Fibroblast of skin of left biceps (primary cell): ENCODE results near the gene GIPR.
A peak's percentile ranks its signal among the peaks of the same experiment; 100 is the strongest.
"Not testable (repeated sequence)": the region's sequence is repeated elsewhere in the genome, so short reads cannot be mapped to it uniquely, and the experiment has no call there.

ENCODE experiments used
- DNase-seq, 2 experiments: peaks; one replicate each; pipeline ENCODE4 v3.0.0-alpha.2; 2013; ENCODE audit warnings: low read depth in 2 of 2

GIPR gene

DNA sequence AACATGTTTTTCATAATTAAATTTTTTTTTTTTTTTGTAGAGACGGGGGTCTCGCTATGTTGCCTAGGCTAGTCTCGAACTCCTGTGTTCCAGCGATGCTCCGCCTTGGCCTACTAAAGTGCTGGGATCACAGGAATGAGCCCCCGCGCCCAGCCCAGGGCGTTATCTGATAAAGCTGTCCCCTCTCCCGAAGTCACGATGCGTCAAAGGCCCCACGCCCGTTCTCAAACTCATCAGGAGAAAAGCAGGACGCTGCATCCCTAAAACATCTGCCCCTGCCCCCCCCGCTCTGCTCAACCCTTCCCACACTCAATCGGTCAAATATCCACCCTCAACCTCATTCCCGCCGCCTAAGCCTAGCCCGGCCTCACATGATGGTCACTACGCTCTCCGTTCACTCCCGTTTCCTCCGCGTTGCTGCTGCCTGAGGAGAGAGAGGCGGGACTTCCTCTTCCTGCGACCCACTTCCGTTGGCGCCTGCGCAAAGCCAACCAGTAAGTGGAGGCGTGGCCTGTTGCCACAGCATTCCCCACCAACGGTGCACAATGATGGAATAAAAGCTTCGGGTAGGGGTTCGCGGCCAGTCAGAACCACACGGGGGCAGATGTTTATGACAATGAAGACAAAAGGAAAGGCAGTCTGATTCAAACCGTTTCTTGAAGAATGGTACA, 23.6 kb downstream of the GIPR start, which contains the start of gene SNRPD2:
Gene SNRPD2, minus strand, starts transcription at position 438 of the 671 bp plus-strand sequence. Its CDS starts 65 bp downstream, at position 373.
- DNase-seq = peak; percentile 79 to 84

DNA sequence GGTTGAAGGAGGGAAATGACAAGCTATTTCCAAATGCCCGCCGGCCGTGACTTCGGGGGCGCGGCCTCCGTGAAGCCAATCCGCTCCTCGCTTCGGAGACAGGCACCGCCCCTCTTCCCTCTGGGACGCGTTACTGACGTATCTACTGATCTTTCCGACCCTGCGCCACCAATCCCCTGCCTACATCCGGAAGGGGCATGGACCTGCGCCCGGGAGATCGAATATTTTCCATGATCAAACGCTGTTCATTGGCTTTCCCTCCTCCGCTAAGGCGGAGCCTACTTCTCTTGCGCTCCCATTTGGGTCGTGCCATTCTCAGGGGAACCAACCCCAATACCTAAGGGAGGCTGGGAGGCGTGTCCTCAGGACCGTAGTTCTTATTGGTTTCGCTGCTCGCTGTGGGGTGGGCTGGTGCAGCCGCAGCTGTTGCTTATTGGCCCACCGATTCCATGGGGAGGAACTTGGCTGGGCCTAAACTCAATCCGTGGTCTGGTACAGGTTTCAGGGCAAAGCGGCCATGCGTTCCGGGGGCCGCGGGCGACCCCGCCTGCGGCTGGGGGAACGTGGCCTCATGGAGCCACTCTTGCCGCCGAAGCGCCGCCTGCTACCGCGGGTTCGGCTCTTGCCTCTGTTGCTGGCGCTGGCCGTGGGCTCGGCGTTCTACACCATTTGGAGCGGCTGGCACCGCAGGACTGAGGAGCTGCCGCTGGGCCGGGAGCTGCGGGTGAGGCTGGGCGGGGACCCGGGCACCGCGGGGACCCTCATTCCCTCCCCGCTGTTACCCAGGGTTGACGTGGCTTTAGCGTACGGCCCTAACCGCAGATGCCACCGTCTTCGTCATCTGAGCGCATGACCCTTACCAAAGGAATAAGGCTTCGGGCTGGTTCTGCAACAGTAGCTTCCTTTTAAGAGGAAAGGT, 24.4 kb downstream of the GIPR start, which contains the start of gene QPCTL:
Gene QPCTL, plus strand, starts transcription at position 480 of the 919 bp plus-strand sequence. Its CDS starts 38 bp downstream, at position 518.
- DNase-seq = peak; percentile 98 to 99

DNA sequence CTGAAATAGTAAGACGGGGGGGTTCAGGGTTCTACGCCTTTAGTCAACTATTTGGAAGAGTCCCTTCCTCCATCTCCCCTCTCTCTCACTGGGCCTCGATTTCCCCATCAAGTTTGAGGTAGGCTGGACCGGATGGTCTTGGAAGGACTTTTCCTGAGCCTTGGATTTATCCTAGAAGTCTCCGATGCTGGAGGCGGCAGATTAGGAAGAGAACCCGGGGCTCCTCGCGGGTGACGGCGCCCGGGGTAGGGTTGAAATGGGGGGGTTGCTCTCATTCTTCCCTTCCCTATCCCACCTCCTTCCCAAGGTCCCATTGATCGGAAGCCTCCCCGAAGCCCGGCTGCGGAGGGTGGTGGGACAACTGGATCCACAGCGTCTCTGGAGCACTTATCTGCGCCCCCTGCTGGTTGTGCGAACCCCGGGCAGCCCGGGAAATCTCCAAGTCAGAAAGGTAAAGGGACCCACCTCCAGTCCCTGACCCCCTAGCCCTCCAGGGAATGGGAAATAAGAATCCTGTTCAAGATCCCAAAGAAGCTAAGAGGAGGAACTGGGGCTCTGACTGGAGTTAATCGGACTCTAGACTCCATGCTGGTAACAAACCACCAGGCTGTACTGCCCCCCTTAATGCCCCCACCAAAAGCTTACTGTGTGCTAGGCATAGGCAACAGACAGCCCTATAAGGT, 25.2 kb downstream of the GIPR start:
- DNase-seq = no peak

DNA sequence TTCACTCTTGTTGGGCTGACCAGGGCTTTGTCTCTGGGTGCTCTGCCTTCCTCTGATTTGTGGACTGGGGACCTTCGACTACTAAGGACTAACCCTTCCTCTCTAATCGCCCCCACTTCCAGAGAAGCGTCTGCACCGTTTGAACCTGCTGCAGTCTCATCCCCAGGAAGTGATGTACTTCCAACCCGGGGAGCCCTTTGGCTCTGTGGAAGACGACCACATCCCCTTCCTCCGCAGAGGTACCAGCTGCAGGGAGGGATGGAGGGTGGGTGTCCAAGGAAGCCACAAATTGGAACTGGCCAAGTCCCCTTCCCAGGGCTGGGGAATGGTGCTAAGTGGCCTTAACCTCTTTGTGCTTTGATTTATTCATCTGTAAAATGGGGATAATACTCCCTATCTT, 33.7 kb downstream of the GIPR start:
- no peak for DNase-seq

DNA sequence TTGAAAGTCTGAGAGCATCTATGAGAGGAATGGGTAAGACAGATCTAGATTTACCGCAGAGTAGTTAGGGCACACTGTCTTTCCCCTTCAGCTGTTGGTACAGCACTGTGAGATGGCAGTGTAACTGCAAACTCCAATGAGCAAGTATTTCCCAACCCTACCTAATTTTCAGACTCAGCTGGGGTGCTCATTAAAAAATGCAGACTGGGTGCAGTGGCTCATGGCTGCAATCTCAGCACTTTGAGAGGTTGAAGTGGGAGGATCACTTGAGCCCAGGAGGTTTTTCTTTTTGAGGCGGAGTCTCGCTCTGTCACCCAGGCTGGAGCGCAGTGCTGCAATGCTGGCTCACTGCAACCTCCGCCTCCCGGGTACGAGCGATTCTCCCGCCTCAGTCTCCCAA, 37.1 kb downstream of the GIPR start:
- no peak for DNase-seq

DNA sequence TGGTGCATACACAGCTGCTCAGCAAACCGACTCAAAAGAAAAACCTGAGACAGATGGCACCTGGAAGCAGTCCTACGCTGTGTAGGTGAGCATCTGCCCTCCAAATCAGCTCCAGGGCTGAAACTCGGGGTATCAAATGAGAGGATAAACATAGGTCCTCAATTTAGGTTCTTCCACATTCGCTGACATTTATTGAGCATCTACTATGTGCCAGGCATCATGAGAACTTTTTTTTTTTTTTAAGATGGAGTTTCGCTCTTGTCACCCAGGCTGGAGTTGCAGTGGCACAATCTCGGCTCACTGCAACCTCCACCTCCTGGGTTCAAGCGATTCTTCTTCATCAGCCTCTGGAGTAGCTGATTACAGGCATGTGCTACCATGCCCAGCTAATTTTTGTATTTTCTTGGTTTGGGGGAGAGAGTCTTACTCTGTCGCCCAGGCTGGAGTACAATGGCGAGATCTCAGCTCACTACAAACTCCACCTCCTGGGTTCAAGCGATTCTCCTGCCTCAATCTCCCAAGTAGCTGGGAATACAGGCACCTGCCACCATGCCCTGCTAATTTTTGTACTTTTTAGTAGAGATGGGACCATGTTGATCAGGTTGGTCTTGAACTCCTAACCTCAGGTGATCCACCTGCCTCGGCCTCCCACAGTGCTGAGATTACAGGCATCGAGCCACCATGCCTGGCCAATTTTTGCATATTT, 37.8 kb downstream of the GIPR start:
- no peak for DNase-seq

DNA sequence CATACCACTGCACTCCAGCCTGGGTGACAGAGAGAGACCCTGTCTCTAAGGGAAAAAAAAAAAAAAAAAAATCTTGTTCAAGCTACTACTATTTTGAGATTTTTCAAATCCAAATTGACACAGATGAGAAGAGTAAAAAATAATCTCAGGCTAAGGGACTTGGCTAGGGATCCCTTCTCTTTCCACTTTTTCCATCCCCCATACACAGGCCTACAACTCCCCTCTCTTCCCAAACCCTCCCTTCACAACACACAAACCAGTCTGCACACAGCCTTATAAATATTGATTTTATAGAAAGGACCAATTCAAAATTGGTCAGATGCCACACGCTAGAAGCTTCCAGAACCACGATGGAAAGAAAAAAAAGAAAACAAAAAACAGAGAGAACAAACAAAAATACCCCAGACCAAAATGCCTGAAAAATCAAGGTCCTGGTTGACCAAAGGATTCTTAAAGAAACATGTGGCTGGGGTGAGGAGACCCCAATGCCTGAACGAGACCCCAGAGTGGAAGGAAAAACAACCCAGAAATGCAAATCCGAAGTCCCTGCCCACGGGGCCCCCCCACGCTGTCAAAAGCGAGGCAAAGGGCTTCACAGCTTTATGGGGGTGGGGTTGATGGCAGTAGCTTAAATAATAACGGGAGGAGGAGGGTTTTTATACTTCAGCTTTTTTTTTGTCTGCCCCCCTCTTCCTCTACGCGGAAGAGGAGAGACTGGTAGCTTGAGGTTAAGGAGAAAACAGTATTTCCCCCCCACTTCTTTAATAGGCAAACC, 42.5 kb downstream of the GIPR start:
- no peak for DNase-seq

DNA sequence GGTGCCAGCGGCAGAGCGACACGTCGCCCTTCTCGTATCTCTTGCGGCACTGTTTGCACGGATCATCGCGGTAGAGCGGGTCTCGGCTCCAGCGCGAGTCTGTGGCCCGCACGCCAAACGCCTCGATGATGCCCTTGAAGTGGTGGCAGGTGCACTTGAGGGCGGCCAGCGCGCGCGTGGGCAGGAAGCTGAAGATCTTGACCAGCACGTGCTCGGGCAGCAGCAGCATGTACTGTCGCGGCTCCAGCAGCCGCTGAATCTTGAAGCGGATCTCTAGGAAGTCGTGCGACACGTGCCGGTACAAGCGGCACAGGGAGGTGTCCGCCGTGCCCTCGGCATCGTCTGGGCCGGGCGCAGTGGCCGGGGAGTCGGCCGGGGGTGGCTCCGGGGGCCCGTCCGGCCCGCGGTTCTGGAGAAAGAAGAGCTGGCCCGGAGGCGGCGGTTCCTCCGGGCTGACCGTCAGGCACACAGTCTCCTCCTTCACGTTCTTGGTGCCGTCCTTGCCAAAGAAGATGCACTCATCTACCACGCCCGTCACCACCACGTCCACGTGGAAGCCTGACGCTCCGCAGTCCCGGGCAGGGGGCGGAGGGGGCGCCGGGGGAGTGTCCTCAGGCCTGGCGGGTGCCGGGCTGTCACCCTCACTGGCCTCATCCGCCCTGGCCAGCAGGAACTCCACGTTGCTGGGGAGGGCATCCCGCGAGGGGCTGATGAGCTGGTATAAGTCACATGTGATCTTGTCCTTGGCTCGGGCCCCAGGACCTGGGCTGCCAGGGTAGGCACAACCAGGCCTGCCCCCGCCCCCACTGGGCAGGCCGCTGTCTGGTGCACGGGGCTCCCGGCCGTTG, 44.1 kb downstream of the GIPR start:
- DNase-seq = no peak

DNA sequence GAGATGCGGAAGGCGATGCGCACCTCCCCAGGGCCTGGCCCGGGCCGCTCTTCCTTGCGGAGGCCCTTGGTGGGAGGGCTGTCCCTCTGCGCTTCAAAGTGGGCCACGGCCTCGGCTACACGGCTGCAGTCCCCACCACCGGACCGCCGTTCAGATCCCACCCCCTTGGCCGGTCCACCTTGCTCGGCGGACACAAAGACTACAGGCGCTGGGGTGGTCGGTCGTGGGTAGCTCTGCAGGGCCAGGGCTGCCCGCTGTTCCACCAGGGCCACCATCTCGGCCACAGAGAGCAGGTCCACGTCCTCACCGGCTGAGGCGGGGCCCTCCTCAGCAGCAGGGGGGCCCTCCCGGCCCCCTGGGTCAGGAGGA, 44.7 kb downstream of the GIPR start:
- DNase-seq = no peak

DNA sequence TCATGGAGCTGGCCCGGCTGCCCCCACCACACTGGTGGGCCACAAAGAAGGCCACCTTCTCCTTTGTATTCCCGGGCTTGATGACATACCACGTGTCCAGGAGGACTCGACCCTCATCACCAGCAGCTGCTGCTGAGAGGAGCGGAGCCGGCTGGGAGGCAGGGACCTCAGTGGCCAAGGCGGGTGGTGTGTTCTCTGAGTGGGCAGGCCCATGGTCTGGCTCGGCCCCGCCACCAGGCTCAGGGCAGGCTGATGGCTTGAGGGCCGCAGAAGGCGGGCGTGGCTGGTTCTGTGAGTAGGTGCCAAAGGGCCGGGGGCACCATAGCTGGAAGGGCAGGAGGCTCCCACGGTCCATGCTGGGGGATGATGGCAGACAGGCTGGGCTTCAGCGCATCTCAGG, 45.1 kb downstream of the GIPR start:
- no peak for DNase-seq

DNA sequence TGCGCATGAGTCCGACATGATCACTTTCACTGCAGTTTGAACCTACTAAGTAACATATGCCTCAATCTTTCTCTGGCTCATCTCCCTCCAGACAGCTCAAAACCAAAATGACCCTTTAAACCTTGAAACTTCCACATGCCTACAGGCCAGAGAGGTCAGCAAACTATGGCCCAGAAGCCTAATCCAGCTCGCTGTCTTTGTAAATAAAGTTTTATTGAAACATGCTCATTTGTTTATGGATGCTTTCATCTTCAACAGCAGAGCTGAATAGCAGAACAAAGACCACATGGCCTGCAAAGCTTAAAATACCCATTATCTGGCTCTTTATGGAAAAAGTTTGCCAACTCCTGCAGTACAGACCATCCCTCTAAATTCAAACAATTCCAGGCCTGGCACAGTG, 47.1 kb downstream of the GIPR start:
- no peak for DNase-seq

DNA sequence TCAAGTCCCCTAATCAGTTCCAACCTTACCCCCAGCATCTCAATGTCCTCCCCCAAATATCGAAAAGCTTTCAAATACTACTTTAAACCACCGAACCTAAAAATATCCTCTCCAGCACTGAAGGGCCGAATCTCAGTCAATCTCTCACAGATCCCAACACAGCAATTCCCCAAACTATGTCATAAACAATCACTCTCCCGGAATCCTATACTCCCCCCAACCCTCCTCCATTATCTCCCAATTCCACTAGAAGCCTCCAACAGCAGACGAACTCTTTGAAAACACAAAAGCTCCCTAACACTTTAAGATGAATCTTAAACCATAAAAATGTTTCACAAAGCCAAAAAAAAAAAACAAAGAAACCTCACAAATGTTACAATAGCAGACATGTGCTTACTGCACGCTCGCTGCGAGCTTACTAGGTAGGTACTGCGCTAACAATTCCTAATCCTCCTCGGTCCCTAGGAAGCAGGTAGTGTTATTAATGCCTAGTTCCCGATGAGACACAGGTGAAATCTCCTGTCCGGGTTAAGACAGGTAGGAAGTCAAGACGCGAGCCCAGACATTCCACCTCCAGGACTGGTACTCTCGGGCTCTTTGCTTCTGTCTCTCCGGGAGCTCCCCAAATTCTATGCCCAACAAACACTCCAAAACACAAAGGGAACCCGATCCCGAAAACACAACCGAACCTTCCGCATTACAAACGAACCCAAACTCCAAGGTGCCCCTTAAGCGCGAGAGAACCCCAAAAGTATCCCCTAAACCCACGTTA, 48.5 kb downstream of the GIPR start:
- DNase-seq = no peak

DNA sequence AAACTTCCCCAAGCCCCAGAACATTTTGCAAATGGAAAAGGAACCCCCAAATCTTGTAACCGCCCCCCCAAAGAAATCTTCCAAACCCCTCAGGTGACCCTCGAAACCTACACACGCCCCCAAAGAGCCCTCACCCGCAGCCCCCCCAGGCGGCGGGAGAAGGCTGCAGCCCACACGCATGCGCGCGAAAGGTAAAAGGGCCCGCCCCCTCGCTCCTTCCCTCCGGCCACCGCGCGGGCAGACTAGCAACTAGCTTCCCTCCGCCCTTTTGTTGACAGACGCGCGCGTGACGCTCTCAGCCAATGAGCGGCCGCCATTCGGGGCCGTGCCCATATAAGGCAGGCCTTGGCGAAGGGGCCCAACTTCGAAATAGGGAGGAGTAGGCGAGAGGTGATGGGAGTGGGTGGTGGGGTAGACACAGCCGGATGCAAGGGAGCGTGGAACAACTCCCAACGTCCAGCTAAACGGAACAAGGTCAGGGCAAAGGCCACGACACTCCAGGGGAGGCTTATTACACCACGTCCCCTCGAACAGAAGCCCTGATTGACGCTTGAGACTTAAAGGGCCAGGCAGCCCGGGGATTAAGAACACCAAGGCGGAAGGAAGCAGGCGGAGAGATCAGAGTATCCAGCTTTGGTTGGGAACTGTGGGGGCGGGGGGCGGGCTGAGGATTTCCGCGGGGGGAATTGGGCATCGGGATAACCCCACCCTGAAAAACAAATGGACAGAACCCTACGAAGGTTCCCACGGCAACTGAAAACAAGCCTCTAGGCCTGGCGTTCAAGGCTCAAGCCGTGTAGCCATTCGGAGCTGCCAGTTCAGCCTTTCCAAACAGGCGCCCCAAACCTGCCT, 49.3 kb downstream of the GIPR start:
- DNase-seq = peak; percentile 97

DNA sequence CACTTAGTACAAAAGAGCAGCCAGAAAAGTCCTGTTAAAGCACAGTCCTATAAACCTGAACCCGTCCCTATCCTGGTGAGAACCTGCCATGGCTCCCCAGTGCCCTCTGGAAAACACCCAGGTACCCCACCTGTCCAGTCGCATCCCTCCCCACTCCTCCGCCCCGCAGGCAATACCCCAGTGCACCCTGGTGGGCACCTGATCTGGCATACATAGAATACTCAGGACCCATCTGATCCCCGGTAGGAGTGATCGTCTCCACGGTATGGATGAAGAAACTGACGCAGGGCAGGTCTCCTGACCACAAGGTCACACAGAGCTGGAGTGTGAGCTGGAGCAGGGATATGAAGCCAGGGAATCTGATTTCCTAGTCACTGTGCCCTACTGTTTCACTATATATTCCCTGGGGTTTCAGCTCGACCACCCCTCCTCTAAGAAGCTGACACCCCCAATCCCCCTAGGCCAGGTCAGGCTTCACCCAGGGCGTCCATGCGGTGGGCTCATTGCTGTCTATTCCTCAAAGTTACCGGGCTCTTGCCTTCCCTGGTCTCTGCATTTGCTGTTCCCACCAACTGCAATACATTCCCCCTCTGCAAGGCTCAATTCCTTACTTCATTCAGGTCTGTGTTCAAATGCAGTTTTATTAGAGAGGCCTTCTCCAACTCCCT, 50.1 kb downstream of the GIPR start:
- no peak for DNase-seq

DNA sequence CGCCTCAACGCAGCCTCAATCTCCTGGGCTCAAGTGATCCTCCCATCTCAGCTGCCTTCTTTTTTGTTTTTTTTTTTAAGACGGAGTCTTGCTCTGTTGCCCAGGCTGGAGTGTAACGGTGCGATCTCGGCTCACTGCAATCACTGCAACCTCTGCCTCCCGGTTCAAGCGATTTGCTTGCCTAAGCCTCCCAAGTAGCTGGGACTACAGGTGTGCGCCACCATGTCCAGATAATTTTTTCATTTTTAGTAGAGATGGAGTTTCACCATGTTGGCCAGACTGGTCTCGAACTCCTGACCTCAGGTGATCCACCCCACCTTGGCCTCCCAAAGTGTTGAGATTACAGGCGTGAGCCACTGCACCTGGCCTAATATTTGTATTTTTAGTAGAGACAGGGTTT, 52.0 kb downstream of the GIPR start:
- DNase-seq = not testable (repeated sequence)

DNA sequence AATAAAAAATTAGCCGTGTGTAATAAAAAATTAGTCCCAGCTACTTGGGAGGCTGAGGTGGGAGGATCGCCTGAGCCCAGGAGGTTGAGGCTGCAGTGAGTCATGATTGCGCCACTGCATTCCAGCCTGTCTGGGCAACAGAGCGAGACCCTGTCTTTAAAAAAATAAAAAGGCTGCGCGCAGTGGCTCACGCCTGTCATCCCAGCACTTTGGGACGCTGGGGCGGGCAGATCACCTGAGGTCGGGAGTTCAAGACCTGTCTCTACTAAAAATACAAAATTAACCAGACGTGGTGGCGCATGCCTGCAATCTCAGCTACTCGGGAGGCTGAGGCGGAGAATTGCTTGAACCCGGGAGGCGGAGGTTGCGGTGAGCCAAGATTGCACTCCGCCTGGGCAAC, 60.7 kb downstream of the GIPR start:
- DNase-seq = not testable (repeated sequence)

DNA sequence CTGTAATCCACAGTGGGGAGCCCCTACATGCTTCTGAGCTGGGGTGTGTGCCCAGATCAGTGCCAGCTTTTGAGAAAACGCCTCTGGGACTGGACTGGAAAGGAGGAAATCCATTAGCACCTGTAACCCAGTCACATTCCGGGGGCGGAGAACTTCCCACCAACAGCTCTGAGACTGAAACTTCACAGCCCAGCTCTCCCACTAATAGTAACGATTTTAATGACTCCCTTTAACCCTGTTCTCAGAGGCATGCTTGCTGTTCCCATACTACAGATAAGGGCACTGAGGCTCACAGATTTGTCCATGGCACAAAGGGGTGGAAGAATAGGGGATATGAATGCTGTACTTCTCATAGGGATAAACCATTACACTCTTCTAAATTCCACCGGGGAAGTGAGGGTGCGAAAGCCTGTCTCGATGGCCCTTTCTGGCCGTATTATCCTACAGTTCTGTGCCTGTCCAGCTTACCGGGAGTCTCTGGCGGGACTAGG, 61.8 kb downstream of the GIPR start:
- no peak for DNase-seq
